Smooth muscle cell of bladder (primary cell): ENCODE measurements around the gene ZNF324. TPM values are rescaled to one million over a fixed set of nuclear protein-coding genes. Genes with fewer than 3 reads are reported as not detected.

Source experiments
- total RNA-seq: library from RNA; depleted of rRNA; stranded (reverse); fragments of >200 nt; gene quantifications from 2 replicates; pipeline ENCODE4 v1.2.3, GENCODE V29; 2014

ZNF324 gene
- 8.2 and 10.4 TPM in 2 replicates for total RNA-seq

GRCh38 chr19:58466760-58467589 lies at the start of gene ZNF324:
Gene ZNF324 (plus strand): TSS chr19:58467080. CDS start chr19:58469186, 2,106 bp downstream.

DNA sequence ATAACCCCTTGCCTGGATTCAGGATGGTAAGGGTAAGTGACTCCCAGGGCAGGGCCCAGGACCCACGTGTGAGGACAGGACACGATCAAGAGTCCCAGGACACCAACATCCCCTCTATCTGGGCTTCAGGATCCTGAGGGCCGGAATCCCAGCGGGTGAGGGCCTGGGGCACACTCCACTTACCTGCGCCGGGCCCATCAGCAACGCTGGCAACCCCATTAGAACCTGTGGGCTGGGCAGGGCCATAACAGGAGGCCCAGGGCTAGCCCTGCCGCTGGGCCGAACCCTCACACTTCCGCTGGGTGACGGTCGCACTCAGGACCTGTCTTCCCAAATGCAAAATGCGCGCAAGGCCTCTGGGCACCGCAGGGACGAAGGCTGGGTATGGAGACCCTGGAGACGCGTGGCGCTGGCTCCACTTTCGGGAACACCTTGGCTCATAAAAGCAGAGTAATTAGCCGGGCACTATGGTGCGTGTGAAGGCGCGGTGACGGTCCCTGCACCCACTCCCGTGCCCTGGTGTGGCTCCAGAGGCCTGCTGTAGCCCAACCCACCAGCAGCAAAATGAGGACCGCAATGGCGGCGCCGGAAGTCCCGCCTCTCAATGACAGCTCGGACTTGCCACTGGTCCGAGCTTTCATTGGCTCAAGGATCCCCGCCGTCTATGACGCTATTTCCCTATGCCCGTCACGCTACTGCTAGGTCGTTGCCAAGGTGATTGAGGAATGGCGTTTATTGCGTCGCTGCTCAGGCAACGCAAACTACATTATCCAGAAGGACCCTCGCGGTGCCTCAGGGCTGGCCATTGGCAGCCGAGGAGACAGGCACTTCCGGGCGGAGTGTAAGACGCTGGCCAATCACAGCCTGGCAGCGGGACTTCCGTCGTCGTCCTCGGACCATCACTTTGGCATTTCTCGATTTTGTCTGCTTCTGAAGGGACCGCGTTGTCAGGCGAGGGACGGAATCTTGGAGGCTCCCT lies 27.0 kb upstream of the ZNF324 start, which contains the start of gene ZNF132:
ZNF132 (minus strand) TSS at position 578 of the 979 bp plus-strand sequence; CDS start at position 246, 332 bp downstream.

DNA sequence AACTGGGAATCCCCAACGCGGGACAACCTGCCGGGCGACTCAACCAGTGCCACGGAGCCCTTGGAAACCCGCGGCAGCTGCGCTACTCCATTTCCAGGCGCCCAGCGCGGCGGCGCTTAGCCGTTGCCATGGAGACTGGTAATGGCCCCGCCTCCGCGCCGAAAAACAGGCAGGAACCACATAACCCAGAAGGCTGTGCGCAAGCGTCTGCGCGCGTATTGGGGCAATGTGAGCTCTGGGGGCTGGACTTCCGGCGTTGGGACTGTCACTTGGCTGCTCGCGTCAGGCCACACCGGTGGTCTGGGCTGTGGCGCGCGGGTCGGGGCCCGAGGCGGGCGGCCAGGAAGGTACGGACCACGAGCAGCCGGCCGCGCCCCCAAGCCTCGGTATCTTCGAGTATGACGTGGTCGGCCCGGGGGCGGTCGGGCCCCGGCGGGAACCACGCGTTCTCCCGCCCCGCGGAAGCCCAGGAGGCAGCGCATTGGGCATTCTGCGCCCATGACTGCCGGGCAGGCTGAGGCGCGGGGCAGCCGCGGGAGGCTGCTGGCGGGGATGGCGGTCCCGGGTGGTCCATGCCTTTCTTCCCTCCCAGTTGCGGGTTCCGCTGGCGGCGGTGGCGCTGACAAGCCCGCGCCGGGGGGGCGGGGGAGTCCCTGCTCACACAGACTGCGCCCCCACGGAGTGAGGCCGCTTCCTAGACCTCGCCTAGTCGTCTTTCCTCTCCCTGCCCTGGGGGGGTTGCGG lies 15.3 kb upstream of the ZNF324 start, which contains the start of gene ZNF324B:
ZNF324B (plus strand) TSS at position 265 of the 744 bp plus-strand sequence. CDS start 2,080 bp downstream, outside the sequence.

DNA sequence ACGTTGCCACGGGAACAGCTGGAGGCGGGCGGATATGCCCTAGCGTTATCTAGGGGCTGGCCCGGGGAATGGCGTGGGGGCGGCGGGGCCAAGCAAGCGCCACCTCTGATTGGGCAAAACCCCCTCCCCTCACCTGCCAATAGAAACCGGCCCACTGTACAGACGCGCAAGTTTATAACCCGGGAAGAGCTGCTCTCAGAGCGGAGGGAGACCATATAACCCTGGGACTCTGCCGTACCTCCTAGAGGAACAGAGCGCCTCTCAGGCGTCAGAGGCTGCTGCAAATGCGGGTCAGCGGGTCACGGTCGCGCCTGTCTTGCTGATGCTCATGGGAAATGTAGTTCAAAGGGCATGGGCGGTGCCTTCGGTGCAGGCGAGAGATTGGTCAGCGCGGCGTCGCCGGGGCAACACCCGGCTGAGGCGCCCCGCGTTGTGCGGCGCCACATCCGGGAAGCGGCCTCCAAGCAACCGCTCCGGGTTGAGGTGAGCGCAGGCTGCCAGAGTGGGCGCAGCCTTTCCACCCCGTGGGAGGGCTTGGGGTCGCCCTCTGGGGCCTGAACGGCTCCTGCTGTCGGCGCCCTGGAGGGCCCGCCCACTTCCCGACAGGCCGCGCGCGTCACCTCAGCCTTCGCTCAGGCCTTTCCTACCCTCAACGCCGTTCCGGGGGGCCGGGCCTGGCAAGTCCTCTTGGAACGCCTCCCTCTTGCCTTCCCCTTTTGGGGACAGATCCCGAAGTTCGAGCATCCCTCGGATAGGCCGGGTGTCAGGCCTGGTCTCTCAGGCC lies 9.0 kb downstream of the ZNF324 start, which contains the start of gene ZNF446:
ZNF446 (plus strand) TSS at position 639 of the 784 bp plus-strand sequence. CDS start 867 bp downstream, outside the sequence.

DNA sequence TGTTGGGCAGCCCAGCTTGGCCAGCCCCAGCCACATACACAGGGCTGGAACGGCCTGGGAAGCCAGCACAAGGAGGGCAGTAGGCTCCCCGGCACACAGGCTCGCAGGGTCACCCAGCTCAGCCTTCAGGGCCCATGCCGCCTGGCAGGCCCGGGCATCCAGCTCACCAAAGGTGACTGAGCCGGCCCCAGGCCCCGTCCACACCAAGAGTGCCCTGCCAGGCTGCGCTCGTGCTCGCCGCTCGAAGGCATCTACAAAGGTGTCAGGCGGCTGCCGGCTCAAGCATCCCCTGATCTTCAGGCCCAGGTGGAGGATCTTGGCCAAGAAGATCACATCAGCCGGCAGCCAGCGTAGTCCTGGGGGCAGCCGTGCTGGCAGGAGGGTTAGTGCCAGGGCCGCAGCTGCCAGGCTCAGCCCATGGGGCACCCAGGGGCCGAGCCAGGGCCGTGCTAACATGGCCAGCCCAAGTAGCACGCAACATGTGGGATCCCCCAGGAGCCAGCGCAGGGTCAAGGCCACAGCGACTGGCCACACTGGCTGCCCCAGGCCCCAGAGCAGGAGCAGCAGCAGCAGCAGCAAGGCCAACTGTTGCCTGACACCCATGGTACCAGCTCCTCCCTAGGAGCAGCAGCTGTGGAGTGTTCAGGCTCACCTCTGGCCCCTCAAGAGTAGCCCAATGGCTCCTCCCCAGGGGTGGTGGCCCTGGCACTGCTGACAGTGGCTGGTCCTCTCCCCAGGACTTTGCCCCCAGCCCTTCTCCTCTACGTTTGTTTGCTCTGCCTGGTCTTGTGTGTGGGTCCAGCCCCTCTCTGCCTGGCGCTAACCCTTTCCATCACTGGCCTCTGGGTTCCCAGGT lies 44.7 kb downstream of the ZNF324 start, which contains the start of gene SLC27A5:
SLC27A5 (minus strand) TSS at position 640 of the 856 bp plus-strand sequence; CDS start at position 603, 37 bp downstream.

GRCh38 chr19:58519355-58520256 lies 52.7 kb downstream of the ZNF324 start, which contains the start of gene ZBTB45:
Gene ZBTB45 (minus strand): TSS chr19:58519810. CDS start chr19:58517673, 2,137 bp downstream.

Other genes with a start within 250 kb of the ZNF324 start
- 33.8 and 34.1 TPM in 2 replicates for gene ZNF544, start 238.2 kb upstream of the ZNF324 start, total RNA-seq
- gene ZNF8, start 188.1 kb upstream of the ZNF324 start, total RNA-seq = 3.0 and 3.1 TPM in 2 replicates
- 20.2 and 24.7 TPM in 2 replicates for gene ERVK3-1, start 161.7 kb upstream of the ZNF324 start, total RNA-seq
- 1.4 and 2.1 TPM in 2 replicates for gene ZSCAN22, start 140.1 kb upstream of the ZNF324 start, total RNA-seq
- 8.7 and 12.5 TPM in 2 replicates for gene A1BG, start 113.6 kb upstream of the ZNF324 start, total RNA-seq
- 0.57 and 0.83 TPM in 2 replicates for gene ZNF497, start 104.3 kb upstream of the ZNF324 start, total RNA-seq
- gene ZNF837, start 86.0 kb upstream of the ZNF324 start, total RNA-seq = 1.4 and 1.5 TPM in 2 replicates
- gene RPS5, start 79.8 kb upstream of the ZNF324 start, total RNA-seq = 3,351 and 3,927 TPM in 2 replicates
- not detected in 2 replicates for gene RNF225, start 71.4 kb upstream of the ZNF324 start, total RNA-seq
- 12.7 and 17.3 TPM in 2 replicates for gene ZNF584, start 58.4 kb upstream of the ZNF324 start, total RNA-seq
- gene ZNF132, start 26.9 kb upstream of the ZNF324 start, total RNA-seq = 7.4 and 9.7 TPM in 2 replicates
- gene ZNF324B, start 15.5 kb upstream of the ZNF324 start, total RNA-seq = 8.0 and 9.2 TPM in 2 replicates
- 6.9 and 8.1 TPM in 2 replicates for gene ZNF446, start 9.3 kb downstream of the ZNF324 start, total RNA-seq
- gene SLC27A5, start 44.9 kb downstream of the ZNF324 start, total RNA-seq = 8.3 and 12.4 TPM in 2 replicates
- gene ZBTB45, start 52.7 kb downstream of the ZNF324 start, total RNA-seq = 4.1 and 6.2 TPM in 2 replicates
- 313 and 363 TPM in 2 replicates for gene TRIM28, start 77.0 kb downstream of the ZNF324 start, total RNA-seq
- gene CHMP2A, start 88.0 kb downstream of the ZNF324 start, total RNA-seq = 179 and 219 TPM in 2 replicates
- 87.9 and 92.6 TPM in 2 replicates for gene UBE2M, start 91.5 kb downstream of the ZNF324 start, total RNA-seq
- 10.7 and 14.2 TPM in 2 replicates for gene MZF1, start 106.3 kb downstream of the ZNF324 start, total RNA-seq